NCI-H2107 (cell line): ENCODE data around the gene DCAF16.

Experiments used
- DNase-seq: peaks from one replicate; lab custom pipeline; 2025; lab: John Stamatoyannopoulos, UW

The DCAF16 gene

GRCh38 chr4:17781300-17782287 lies 29.0 kb downstream of the DCAF16 start, which contains the start of gene FAM184B:
TSS of gene FAM184B (minus strand) at chr4:17781621. CDS start at chr4:17781299, 322 bp downstream.
- DNase-seq = no peak

GRCh38 chr4:17780501-17781299 lies 29.9 kb downstream of the DCAF16 start:
- DNase-seq = no peak

GRCh38 chr4:17778431-17778830 lies 32.1 kb downstream of the DCAF16 start:
- DNase-seq = no peak

GRCh38 chr4:17773135-17773698 lies 37.3 kb downstream of the DCAF16 start:
- DNase-seq = no peak

- DNase-seq = no peak
Observed at GRCh38 chr4:17771284-17771908, 39.2 kb downstream of the DCAF16 start.

- DNase-seq = no peak
Observed at GRCh38 chr4:17770845-17771244, 39.7 kb downstream of the DCAF16 start.

- no peak for DNase-seq
Observed at GRCh38 chr4:17769406-17770174, 41.0 kb downstream of the DCAF16 start.

- DNase-seq = no peak
Observed at GRCh38 chr4:17766826-17767458, 43.6 kb downstream of the DCAF16 start.

GRCh38 chr4:17765514-17766286 lies 44.9 kb downstream of the DCAF16 start:
- no peak for DNase-seq

GRCh38 chr4:17763931-17764330 lies 46.6 kb downstream of the DCAF16 start:
- no peak for DNase-seq

- no peak for DNase-seq
Observed at GRCh38 chr4:17763416-17763815, 47.1 kb downstream of the DCAF16 start.

- no peak for DNase-seq
Observed at GRCh38 chr4:17762726-17763125, 47.8 kb downstream of the DCAF16 start.

- DNase-seq = no peak
Observed at GRCh38 chr4:17761062-17761461, 49.5 kb downstream of the DCAF16 start.

GRCh38 chr4:17760626-17761025 lies 49.9 kb downstream of the DCAF16 start:
- DNase-seq = no peak

GRCh38 chr4:17758485-17758884 lies 52.1 kb downstream of the DCAF16 start:
- DNase-seq = no peak

- DNase-seq = no peak
Observed at GRCh38 chr4:17757621-17758020, 52.9 kb downstream of the DCAF16 start.

- no peak for DNase-seq
Observed at GRCh38 chr4:17753646-17754045, 56.9 kb downstream of the DCAF16 start.
